D721Med (cell line): ENCODE data around the gene CHFR.

Source experiments
- DNase-seq: peaks from one replicate; pipeline ENCODE4 v3.0.0; 2011; ENCODE audit warnings: low spot score; ENCODE audit not compliant: insufficient read length
- FAIRE-seq: peaks from 2 replicates; lab custom pipeline; 2011; peaks lifted over from hg19 to GRCh38; lab: Jason Lieb, UNC
- CTCF ChIP-seq: IDR thresholded peaks from 2 replicates; pipeline ENCODE4 v1.5.1; 2012; ENCODE audit warnings: mild to moderate bottlenecking, control low read depth; ENCODE audit not compliant: insufficient read depth; ENCODE audit errors: missing control alignments

Gene CHFR

GRCh38 chr12:132834181-132834711 lies 53.2 kb downstream of the CHFR start:
- DNase-seq, result no peak

GRCh38 chr12:132833341-132833740 lies 54.1 kb downstream of the CHFR start:
- TF ChIP-seq CTCF, result no peak
- FAIRE-seq, result no peak
- DNase-seq, result no peak

More at GRCh38 chr12:132834181-132834711, 53.2 kb downstream of the CHFR start:
- FAIRE-seq, result no peak
- no peak for TF ChIP-seq CTCF

- no peak for FAIRE-seq
- TF ChIP-seq CTCF, result no peak
- no peak for DNase-seq
Observed at GRCh38 chr12:132831771-132832170, 55.6 kb downstream of the CHFR start.

- FAIRE-seq, result no peak
- DNase-seq, result peak; percentile 99
- no peak for TF ChIP-seq CTCF
Observed at GRCh38 chr12:132828706-132829534, 58.5 kb downstream of the CHFR start, which contains the start of gene GOLGA3. Gene GOLGA3 (minus strand): TSS chr12:132828869. CDS start chr12:132822128, 6,741 bp downstream.

- FAIRE-seq (no peak), DNase-seq (no peak)
Observed at GRCh38 chr12:132827763-132828703, 59.4 kb downstream of the CHFR start.

GRCh38 chr12:132825861-132826260 lies 61.5 kb downstream of the CHFR start:
- DNase-seq (no peak), FAIRE-seq (no peak)
- TF ChIP-seq CTCF, result no peak

More at GRCh38 chr12:132827763-132828703, 59.4 kb downstream of the CHFR start:
- no peak for TF ChIP-seq CTCF
